ENCODE results near the gene FBXW2.
"Not testable (repeated sequence)": the region's sequence is repeated elsewhere in the genome, so short reads cannot be mapped to it uniquely, and the experiment has no call there.

The FBXW2 gene, protein sequence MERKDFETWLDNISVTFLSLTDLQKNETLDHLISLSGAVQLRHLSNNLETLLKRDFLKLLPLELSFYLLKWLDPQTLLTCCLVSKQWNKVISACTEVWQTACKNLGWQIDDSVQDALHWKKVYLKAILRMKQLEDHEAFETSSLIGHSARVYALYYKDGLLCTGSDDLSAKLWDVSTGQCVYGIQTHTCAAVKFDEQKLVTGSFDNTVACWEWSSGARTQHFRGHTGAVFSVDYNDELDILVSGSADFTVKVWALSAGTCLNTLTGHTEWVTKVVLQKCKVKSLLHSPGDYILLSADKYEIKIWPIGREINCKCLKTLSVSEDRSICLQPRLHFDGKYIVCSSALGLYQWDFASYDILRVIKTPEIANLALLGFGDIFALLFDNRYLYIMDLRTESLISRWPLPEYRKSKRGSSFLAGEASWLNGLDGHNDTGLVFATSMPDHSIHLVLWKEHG

DNA sequence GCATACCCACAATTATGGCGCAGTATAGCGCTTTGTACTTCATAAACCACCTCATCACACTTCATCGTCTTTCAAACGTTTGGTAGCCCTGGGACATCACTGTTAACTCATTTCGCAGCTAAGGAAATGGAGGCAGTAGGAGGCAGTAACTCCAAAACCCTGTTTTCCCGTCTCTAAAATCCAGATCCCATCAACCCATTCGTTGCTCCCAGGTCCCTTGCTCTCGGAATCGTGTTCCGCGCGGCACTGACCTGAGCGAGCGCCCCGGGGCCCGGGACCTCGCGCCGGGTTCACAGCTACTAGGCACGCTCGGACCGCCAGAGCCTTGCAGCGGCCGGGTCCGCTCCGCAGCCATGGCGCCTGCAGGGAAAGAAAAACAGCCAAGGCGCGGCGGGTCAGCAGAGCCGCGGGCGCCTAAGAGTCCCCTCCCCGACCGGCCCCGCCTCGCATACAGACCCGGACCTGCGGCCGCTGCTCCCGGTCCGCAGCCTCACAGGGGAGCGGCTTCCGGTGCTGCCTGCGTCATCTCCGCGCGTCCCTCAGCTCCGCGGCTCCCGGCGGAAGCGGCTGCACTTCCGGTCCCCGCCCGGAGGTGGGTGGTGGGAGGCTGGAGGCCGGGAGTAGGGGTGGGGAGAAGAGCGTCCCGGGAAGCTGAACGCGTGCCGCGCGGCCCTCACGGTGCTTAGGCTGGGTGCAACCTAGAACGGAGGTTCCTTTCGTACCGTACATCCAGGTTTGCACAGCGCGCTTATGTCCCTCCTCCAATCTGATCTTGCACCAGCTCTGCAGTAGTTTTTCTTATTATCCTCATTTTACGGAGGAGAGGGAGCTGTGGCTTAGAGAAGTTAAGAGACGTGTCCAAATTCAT lies at the start of gene FBXW2:
TSS of gene FBXW2 (minus strand) at position 519 of the 868 bp plus-strand sequence. CDS start 5,158 bp downstream, outside the sequence.
- peak; percentile 25 to 83 for DNase-seq

DNA sequence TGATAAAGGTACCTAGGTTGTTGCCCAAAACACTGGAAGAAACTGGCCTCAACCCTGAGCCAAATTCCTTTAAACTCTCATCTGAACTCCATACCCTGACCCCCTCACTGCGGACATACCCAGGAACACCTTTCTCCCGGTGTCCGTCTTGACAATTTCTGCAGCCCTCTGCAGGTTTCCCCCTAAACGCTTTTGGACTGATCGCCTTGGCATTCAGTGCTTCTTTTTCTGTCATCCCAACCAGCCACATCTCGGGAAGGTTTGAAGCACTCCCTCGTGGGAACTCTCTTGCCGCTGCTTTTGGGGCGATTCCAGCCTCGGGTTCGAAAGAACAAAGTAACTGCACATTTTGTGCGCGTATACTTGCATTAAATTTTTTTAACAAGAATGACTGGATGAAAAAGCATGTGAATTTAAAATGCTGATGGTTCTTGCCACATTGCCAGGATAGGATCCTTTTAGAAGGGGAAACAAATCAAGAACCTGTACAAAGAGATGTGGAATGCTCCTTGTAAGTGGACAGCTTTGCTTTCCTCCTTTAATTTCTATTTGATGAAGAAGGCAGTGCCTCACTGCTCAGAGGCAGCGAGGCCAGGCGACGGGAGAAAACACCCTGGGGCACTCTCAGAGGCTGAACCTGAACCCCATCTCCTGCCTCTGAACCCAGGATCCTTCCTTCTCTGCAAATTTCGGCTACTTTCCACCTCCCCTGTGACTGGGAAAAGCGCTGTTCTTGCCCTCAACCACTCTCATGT lies 48.9 kb upstream of the FBXW2 start:
- DNase-seq: peak in 1 of 2 experiments; percentile 16

DNA sequence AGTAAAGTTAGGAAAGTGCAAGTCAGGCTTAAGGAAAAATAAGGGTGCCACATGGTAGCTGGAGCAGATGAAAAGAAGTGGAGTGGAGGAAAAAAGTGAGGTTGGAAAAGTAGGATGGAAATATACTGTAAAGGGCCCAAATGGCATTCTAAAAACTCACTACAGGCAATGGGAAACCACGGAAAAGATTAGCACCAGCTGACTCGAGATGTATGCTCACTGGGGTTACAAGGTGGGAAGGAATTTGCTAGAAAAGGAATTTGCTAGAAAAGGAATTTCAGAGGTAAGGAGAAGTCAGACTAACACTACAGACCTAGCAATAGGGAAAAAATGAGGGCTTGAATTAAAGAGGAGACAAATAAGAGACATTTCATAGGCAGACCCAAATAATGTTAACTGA lies 45.9 kb upstream of the FBXW2 start:
- no peak for DNase-seq

DNA sequence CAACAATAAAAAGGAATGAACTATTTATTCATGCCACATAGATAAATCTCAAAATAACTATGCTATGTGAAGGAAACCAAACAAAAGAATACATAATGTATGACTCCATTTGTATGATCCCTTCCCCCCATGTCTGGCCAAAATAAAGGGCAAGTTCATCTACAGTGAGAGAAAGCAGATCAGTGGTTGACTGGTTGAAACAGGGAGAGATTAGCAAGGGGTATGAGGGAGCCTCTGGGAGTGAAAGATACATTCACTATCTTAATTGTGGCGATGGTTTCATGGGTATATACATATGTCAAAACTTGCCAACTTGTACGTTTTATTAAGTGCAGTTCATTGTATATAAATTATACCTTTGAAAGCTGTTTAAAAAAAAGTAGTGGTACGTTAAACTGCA lies 44.7 kb upstream of the FBXW2 start:
- no peak for DNase-seq

DNA sequence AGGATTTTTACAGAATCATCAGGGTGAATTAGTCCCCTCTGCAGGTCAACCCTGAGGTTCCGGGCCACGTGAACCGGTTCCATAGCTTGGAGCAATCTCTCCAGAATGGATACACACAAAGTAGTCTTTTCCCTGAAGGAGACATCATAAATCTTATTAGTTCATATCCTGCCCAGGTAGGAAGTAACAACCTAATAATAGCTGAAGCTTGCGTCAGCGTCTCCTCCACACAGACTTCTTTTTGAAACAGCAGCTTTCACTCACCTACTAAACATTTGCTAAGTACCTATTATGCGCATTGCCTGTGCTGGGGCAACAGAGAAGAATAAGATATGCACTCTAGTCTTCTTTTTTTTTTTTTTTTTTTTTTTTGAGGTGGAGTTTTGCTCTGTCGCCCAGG lies 40.1 kb upstream of the FBXW2 start:
- no peak for DNase-seq

DNA sequence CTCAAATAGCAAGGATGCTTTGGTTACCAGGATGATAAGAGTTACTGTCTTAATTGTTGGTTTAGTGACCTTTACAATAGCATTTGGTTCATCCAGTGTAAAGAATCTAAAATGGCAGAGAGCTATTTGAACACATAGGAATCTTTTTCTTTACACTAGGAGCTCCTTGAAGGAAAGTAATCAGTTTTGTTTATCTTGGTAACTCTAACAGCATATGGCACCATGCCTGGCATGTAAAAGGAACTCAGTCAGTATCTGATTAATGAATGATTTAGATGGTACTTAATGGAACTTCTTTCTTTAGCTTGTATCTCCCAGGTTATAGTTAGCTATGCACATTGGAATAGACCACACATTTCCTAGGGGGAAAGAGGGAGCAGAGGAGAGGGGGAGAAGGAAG lies 39.6 kb upstream of the FBXW2 start:
- no peak for DNase-seq

DNA sequence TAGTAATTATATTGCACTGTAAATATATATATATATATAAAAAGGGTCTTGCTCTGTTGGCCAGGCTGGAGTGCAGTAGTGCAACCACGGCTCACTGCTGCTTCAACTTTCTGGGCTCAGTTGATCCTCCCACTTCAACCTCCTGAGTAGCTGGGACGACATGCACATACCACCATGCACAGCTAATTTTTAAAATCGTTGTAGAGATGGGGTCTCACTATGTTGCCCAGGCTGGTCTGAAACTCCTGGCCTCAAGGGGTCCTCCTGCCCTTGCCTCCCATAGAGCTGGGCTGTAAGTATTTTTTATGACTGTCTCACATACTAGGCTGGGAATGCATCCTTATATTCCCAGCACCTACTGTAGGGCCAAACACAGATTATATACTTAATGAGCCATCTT lies 37.6 kb upstream of the FBXW2 start:
- no peak for DNase-seq

DNA sequence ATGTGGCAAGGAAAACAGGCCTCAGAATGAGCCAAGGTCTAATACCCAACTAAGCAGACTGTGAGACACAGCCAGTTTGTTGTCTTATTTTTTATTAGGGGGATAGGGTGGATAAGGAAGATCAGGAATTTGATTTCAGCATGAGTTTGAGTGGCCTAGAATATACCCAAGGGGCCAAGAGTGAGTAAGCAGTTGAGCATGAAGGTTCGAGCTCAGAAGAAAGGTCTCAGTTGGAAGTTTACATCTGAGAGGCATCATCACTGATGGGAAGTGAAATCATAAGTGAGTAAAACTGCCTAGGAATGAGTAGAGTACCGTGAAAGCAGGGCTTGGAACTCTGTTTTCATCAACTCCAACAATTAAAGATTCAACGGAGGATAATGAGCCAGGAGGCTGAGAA lies 36.9 kb upstream of the FBXW2 start:
- no peak for DNase-seq

DNA sequence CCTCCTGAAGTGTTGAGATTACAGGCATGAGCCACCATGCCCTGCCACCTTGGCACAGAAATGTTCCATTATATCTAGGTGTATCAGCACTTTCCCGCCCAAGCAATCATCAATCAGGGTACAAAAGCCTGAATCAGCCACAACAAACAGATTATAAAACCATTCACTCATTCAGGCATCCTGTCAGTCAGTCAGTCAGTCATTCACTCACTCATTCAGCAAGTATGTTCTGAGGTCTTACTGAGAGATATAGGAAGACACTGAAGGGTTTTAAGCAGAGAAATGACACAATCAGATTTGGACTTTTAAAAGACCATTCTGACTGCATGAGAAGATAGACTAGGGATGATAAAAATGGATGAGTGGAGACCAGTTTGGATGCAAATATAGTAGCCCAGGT lies 36.4 kb upstream of the FBXW2 start:
- no peak for DNase-seq

DNA sequence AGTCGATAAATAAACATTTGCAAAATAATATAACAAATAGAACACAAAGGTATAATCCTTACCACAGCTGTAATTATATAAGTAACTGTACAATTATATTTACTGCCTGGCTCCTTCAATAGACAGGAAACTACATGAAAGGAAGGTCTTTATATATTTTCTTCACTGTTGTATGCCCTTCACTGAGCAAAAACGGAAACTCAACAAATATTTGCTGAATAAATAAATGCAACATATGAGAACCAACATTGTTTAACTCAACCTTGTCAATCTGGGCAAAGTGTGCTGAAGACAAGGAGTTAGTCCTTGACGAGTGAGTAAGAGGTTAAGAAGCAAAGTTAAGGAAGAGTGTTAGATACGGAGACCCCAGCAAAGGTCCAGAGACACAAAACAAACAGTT lies 26.9 kb upstream of the FBXW2 start:
- no peak for DNase-seq

DNA sequence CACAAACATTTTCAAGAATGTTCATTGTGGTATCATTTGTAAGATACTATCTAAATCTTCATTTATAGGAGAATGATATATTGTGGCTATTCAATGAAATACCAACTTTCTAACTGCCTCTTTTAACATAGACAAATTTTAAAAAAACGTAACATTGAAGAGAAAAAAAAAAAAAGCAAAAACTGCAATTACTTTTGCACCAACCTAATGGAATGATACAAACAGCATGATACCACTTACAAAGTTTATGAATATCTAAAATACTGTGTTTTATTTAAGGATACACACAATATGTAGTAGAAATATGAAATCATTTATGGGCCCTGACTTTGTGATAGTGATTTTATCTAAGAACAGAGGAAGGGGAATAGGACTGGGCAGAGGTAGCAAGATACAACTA lies 25.4 kb upstream of the FBXW2 start:
- no peak for DNase-seq

DNA sequence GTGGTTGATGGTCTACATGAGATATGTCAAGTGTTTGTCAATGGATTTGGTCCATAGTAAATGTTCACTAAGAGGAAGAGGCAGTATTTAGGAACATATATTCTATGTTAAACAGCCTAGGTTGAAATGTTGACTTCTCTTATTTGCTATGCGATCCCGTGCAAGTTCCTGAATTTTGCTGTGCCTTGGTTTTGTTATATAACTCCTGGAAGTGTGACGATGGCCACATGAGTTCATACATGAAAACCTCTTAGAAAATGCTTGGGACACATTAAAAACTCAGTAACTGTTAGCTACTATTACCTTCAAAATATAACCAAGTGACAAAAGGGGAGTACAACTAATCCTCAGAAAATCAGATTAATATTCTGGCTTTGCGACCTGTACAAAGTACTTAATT lies 21.9 kb upstream of the FBXW2 start:
- no peak for DNase-seq

DNA sequence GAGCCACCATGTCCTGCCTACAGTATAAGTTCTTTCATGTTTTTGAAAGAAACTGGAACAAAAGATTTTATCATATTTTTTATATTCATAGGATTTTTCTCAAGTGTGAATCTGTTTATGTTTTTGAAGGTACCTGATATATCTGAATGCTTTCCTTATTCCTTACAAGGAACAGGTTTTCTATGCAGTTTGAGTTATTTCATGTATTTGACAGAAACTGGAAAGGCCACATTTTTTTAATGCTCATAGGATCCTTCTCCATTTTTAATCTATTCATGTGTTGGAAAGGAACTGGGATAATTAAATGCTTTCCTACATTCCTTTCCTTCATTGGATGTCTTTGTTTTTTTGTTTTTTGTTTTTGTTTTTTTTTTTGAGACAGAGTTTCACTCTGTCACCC lies 15.7 kb upstream of the FBXW2 start:
- DNase-seq: no peak

DNA sequence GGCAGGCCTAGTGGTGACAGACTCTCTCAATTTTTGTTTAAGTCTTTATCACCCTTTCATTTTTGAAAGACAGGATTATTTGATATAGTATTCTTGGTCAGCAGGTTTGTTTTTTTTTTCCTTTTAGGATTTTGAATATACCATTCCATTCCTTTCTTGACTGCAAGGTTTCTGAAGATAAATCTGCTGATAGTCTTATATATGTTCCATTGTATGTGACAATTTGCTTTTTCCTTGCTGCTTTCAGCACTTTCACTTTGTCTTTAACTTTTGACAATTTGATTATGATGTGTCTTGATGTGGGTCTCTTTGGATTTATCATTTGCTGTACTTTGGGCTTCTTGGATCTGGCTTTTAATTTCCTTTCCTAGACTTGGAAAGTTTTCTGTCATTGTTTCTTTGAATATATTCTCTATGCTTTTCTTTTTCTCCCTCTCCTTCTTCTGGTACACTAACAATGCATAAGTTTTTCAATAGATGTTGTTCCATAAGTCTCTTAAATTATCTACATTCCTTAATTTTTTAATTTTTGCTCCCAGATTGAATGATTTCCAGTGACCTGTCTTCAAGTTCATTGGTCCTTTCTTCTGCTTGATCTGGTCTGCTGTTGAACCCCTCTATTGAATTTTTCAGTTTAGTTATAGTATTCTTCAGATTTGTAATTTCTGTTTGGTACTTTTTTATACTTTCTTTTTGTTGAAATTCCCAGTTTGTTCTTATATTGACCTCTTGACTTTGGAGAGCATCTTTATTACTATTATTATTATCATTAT lies 14.6 kb upstream of the FBXW2 start:
- no peak for DNase-seq

DNA sequence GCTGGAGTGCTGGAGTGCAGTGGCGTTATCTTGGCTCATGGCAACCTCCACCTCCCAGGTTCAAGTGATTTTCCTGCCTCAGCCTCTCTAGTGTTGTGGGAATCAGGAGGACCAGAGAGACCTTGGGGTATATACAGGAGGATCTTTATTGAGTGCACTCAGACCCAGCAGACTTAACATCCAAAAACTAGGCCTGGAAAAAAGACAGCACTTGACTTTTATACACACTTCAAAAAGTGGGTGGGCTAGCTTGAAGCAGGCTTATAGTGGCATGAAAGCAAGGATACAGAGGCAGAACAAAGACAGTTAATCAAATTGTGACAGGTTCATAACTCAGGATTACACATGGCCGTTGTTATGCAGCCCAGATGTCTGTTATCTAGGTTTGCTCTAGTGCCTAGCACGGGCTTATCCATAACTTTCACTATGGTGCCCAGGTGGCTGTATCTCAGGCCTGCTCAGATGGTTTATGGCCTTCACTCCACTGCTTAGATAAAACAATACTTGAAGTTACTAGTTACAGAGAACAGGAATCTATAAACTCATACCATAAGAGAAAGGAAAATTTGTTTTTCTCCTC lies 11.7 kb upstream of the FBXW2 start:
- not testable (repeated sequence) for DNase-seq

DNA sequence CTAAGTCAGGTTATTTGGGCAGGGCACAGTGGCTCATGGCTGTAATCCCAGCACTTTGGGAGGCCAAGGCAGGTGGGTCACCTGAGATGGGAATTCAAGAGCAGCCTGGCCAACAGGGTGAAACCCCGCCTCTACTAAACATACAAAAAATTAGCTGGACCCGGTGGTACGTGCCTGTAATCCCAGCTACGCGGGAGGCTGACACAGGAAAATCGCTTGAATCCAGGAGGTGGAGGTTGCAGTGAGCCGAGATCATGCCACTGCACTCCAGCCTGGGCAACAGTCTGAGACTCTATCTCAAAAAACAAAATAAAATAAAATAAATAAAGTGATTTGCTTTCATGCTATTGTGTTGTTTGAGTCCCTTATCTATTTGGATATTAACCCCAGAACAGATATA lies 8.2 kb upstream of the FBXW2 start:
- DNase-seq: no peak

DNA sequence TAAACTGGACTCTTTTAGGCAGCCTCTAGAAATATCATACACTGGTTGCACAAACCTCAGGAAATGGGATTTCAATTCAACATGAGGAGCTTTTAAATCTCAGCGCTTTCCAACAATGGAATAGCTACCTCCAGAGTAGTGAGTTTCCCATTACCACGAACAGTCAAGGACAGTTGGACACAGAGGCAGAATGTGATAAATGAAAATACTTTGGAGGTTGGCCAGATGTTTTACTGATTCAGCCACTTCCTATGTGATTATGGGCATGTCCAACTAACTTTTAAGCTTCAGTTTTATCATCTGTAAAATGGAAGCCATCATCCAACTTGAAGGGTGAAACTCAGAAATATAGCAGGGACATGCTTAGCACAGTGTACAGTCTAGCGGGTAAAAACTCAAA lies 2.1 kb downstream of the FBXW2 start:
- no peak for DNase-seq

DNA sequence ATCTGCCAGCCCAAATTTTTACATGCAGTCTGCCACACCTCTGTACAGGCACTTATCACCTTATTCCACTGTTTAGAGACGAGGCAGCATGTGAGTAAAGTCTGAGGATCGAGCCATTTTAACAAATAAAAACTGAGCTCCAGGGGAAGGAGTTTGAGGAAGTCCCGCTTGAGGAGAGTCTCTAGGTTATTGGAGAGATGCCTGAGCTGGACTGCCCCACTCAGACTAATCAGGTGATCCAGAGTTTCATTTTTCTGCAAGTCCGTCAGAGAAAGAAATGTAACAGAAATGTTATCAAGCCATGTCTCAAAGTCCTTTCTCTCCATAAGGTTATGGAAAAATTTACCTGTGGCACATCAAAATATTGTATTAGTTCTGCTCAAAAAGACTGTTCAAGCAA lies 5.3 kb downstream of the FBXW2 start:
- DNase-seq: no peak

DNA sequence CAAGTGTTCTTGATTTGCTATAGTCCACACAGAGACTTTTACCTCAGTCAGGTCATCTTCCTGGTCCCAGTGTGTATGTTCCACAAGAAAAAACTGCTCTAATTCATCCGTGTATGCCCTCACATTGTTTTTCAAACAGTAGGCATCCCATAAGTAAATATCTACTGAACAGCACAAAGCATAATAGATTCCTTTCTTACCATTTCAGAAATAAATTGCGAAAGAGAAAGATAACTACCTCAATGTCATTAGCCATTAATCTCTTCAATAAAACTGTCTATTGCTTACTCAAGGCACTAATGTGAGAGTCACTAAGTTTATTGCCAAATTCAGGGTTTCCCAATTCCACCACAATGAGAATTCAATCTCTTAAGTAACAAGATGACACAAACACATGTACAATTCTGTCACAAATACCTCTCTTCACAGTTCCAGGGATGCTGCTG lies 9.6 kb downstream of the FBXW2 start:
- no peak for DNase-seq

DNA sequence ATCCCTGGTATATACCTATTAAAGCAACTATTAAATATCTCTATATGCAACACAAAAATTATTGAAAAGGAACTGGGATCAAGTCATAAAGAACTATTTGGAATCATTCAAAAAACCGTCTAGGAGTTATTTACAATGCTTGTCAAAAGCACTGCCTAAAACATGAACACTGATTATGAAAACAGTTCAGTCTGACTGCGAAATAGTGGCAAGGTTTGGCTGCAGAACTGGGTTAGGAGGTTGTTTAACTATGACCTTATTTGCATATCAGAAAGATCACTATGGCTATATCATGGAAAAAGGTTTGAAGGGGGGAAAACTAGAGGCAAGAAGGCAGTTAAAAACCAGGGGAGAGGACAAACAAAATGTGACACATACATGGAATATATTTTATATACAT lies 12.0 kb downstream of the FBXW2 start:
- no peak for DNase-seq

DNA sequence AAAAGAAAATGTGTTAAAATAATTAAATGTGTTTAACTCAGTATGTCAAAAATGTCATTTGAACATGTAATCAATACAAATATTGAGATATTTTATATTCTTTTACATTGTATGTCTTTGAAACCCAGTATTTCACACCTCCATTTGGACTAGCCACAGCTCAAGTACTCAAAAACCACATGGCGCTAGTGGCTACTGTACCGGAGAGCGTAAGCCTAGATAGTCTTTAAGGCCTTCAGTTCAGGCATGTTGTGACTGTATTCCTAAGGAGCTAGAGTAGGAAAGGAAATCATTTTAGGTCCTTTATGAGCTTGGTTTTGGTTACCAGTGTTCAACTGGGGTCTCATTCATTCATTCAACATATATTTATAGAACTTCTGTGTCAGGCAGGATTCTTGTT lies 12.8 kb downstream of the FBXW2 start:
- DNase-seq: no peak

DNA sequence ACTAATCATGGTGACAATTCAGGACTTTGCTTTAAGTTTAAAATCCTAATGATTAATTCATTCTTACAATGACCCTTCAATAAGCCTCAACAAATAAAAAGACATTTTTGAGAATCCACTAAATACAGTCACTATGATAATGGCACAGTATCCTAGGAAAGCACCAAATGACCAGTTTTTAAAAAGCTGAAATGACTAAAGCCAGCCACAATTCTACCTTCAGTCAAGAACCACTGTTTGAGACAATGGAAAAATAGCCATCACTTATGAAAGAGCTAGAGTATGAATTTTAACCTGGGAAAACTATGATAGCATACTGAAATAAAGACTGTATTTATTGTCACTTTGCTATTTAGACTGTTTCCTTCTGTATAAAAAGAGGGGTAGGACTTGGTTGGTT lies 14.0 kb downstream of the FBXW2 start:
- no peak for DNase-seq
